NK-92 treated with Interleukin-12 subunit alpha and Interleukin-12 subunit beta, amount 100 ng/mL, for 24 hours (cell line): ENCODE measurements around the gene KLF1.
"Not testable (repeated sequence)": the region's sequence is repeated elsewhere in the genome, so short reads cannot be mapped to it uniquely, and the experiment has no call there.

Source experiments
- DNase-seq: peaks from one replicate; lab custom pipeline; 2025; lab: John Stamatoyannopoulos, UW

The KLF1 gene

DNA sequence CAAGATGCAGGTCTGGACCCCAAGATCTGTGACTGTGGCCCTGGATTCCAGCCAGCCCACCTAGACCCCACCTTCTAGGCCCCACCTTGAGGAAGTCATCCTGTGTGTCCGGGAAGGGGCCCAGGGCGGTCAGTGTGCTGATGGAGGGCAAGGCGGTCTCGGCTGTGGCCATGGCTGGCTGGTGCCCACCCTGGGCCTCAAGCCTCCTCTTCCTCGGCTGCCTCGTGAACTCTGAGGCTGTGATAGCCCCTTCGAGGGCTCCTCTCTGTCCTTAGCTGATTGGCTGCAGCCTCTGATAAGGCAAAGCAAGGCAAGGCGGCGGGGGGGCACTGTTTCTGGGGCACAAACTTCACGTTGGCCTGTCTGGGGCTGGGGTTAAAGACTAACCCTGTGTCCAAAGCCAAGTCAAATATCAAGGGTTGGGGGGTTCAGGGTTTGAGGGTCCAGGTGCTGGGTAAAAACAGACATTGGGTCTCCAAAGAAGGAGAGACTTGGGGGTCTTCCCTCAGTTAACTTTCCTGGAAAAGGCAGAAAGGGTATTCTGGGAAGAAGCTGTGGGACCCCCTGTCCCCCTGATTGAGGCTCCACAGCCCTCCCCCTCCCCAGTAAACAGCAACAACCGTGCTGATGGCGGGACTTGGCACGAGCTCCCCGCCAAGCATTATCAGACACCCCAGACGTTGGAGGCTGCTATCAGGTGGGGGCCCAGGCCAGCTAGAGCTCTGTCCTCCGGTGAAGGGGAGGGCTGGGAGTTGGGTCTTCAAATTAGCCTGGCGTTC is at the start of gene KLF1:
KLF1 (minus strand) TSS at position 233 of the 779 bp plus-strand sequence; CDS start at position 172, 61 bp downstream.
- DNase-seq = no peak

DNA sequence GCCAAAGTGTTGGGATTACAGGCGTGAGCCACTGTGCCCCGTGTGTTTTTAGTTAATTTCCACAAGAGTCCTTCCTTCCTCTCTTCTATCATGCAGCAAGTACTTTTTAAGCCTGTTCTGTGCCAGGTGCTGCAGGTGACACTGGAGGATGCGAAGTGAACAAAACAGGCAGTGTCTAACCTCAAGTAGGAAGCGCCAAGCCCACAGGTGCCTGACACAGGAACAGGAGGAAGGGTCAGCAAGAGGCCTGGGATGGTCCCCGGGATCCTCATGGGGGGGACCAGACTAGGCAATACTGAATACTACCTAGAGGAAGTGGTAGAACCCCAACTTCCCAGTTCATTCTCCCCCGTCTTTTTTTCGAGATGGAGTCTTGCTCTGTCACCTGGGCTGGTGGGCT is 49.6 kb upstream of the KLF1 start:
- no peak for DNase-seq

DNA sequence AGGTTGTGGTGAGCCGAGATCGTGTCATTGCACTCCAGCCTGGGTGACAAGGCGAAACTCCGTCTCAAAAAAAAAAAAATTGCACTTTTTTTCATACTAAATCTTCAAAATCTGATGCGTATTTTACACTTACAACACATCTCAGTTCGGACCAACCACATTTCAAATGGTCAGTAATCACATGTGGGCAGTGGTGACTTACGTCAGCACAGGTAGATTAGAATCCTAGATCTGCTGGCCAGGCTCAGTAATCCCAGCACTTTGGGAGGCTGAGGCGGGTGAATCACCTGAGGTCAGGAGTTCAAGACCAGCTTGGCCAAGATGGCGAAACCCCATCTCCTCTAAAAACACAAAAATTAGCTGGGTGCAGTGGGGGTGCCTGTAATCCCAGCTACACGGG is 48.1 kb upstream of the KLF1 start:
- no peak for DNase-seq

DNA sequence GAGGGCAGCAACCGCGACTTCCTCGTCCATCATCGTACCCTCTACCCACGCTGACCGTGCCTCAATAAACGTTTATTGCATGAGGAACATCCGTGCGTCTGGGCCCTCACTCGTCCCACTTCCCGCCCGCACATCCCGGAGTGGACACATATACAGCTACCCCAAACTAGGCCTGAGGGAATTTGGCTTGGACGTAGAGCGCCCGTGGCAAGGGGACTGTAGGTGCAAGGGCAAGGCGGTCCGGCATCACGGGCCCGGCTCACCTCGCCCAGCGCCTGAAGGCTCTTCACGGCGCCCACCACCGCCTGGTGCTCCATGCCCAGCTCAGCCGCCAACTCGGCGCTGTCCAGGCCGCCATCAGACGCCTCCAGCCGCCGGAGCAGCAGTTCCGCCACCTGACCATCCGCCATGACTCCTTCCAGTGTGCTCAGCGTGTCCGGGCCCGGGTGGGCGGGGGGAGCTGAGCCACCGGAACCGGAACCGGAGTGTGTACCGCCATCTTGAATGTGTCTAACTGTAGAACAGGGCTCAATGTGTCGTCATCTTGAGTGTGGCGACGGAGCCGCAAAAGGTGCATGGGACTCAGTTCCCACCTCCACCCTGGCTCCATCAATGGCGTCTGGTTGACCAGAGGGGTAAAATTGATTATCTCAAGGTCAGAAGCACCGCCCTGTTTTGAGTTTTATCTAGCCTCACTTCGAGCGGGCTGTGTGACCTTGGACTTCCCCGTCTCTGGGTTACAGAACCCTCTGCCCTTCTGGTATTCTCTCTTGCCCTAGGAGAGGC is 46.5 kb upstream of the KLF1 start, which contains the start of gene FARSA:
FARSA (minus strand) TSS at position 425 of the 786 bp plus-strand sequence; CDS start at position 410, 15 bp downstream.
- peak; percentile 88 for DNase-seq

DNA sequence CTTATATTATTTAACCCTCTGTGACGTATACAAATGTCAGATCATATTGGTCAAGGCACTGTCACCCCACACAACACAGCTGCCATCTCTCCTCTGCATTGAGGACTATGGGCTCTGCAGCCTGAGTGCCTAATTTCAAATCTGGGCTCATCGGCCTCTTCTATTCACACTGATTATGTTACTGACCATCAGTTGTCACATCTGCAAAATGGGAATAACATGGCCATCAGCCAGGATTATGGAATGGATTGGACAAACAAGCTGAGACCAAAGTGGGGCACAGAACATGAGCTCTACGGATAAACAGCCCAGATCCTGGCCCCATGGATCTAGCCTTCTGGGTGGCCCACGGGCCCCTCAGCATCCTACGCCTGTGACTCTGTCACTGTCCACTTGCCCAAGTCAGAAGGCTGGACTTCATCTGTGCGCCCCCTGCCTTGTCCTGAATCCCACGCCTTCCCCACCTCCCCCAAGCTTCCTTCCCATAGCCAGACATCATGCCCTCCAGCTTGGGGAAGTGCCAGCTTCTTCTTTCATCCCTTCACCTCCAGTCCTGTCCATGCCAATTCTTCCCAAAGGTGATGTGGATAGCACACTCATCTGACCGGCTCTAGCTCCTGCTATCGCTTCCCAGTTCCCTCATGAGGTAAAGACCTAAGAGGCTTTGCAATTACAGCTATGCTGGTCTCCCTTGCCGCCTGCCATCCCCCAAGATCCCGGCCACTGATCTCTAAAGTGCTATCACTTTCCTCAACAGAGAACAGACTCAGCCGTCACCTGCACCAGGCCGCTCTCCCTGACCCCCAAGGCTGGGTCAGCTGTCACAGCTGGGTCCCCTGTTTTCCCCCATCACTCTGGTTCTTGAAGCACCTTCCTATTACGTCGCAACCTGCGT is 45.6 kb upstream of the KLF1 start:
- DNase-seq = no peak

DNA sequence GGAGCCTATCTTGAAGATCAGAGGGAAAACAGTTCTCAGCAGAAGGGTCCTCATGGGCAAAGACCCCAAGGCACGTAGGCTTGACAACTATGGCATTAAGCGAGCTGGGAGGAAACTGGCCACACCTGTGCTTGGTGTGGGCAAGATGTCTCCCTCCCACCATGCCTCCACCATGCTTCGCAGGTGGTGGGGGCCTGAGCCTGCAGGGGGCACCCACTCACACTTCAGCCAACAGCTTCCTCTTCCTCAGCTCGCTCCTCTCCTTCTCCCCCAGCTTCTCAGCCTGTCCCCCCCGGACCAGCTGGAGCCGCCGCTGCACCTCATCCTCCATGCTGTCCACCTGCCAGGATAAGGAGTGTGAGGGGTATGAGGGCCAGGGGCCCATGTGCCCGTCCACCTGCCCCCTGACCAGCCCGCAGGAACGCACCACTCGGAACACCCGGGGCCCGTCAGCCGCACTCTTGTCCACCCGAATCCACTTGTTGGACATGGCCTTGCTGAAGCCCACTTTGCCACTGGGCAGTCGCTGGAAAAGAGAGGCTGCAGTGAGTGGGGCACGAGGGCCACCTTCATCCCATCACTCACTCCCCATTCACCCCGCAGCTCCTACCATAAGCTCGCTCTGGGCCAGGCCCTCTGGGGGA is 43.1 kb upstream of the KLF1 start:
- DNase-seq = no peak

DNA sequence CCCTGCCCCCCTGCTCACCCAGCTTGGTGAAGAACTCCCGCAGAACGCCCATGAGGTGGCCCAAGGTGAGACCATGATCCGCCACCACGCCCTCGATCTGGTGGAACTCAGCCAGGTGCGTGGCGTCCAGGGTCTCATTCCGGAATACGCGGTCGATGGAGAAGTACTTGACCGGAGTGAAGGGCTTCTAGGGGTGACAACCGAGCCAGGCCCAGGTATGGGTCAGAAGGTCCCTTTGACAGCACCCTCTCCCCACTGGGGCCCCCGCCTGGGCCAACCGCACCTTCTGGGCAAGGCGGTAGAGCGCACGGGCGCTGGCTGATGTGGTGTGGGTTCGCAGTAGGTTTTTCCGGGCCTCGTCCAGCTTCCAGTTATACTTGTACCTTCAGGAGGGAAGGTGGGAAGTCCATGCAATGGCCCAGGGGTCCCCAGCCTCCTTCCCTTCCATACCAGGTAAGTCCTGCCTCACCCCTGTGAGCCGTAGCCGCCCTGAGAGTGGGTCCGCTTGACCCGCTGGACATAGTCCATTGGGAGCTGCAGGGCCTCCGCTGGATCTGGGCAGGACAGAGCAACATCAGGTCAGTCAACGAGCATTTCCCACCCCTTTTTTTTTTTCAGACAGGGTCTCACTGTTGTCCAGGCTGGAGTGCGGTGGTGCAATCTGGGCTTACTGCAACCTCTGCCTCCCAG is 37.8 kb upstream of the KLF1 start:
- no peak for DNase-seq

DNA sequence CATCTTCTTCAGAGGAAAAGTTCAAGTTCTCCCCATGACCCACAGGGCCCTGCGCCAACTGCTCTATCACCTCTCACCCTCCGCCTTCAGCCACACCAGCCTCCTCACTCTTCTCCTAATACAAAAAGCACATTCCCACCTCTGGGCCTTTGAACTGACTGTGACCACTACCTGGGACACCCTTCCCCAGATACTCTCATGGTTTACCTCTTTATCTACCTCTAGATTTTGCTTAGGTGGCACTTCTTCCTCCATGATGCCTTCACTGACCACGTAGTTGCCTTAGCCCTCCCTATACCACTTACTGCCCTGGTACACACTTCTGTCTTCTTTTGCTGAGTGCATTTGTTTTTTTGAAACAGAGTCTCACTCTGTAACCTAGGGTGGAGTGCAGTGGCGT is 36.0 kb upstream of the KLF1 start:
- no peak for DNase-seq

DNA sequence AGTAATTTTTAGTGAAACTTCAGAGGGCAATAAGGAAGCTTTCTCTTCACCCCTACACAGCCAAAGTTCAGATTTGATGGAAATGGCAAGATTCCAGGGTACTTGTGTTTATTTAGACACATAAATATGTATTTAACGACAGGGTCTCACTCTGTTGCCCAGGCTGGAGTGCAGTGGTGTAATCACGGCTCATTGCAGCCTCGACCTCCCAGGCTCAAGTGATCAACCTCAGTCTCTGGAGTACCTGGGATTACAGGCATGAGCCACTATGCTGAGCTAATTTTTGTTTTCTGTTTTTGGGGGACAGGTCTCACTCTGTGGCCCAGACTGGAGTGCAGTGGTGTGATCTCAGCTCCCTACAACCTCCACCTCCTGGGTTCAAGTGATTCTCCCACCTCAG is 34.0 kb upstream of the KLF1 start:
- no peak for DNase-seq

DNA sequence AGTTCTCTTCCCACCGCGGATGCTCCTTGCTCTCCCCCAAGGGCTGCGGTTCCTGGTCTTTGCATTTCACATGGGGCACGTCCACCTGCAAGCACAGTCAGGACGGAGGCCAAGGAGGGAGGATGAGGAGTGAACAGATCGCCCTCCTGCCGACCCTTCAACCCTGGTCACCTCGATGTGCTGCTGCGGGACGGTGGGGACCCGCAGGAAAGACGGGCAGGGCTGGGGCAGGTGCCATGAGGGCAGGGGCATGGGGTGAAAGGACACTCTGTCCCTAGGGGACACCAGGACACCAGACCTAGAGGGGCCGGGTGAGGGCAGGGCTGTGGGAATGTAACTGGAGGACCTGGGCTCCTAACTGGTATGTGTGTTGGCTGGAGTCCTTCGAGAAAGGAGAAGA is 31.3 kb upstream of the KLF1 start:
- DNase-seq = no peak

DNA sequence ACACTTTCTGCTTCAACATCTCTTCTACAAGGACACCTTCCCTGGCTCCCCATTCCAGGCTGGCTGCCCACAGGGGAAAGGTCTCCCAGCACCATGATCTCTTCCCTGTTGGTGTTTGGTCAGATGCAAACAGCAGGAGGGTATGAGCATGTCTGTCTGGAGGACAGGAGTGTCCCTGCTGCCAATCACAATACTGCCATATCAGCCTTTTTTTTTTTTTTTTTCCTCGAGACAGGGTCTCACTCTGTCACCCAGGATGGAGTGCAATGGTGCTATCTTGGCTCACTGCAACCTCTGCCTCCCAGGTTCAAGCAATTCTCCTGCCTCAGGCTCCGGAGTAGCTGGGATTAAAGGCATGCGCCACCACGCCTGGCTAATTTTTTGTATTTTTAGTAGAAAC is 28.9 kb upstream of the KLF1 start:
- not testable (repeated sequence) for DNase-seq

DNA sequence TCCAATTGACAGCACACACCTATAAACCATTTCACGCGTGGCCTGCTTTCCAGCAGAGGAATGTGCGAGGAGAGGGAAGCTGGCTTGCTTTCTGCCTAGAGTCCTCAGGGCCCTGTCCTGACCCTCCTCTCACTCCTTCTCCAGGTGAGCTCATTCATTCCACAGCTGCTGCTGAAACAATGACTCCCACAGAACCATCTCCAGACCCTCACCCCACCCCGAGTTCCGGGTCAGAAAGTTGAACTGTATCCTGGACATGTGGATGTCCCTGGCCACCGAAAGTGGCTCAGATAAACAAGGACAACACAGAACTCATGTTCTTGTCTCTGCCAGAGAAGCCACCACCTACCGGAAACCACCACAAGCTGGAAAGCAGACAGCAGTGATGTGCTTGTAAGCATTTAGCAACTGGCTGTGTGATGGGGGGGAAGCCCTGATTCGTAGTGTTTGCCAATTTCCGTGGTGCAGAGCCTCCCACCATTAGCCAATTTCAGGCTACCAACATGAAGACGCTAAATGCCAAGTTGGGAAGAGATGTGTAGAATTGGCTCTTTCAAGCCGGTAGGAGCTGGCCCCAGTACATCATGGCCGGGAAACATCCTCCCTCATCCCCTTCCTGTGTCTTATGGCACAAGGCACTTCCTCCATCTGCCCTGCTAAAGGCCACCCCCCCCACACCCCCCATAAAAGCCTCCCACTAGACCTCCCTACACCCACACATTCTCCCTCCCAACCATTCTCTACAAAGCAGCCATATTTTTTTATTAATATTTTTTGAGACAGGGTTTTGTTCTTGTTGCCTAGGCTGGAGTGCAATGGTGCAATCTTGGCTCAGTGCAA is 27.1 kb upstream of the KLF1 start:
- no peak for DNase-seq

DNA sequence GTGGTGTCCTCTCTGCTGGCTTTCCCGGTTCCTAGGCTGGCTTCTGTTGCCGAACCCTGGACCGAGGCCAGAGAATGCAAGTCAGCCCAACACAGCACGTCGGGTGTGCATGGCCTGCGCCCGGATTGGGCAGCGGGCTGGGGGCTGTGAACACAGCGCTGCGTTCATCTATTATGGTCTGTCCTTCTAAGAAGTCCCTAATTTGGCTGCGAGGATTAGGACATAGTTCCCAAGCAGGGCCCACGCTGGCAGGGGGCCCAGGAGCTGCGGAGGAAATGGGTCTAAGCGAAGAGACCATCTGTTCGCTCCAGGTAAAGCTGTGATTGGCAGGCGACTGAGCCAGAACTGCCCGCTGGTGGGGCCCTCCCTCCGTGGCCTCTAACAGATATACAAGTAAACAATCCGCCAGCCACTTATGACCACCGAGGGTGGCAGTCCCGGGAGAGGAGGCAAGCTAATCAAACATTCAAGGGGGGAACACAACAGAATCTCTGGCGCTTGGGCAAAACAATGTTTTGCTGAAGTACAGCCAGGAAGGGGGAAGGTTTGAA is 26.1 kb upstream of the KLF1 start:
- DNase-seq = no peak

DNA sequence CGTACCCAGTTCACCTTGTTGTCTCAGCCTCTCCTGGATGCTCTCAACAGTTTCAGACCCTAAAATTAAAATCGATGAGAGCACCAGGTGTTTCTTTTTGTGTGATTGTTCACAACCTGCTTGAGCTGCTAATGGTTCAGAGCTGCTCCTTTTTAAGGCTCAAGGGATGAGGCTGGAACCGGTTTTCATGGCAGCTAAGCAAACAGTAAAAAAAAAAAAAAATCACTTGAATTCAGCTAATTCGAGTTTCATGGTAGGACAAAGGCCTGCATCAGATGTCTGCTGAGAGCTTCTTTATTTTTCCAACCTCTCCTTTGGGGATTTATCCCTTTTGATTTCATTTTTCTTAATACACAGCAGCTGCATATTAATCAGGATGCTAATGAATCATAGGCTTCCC is 25.6 kb upstream of the KLF1 start:
- DNase-seq = no peak

DNA sequence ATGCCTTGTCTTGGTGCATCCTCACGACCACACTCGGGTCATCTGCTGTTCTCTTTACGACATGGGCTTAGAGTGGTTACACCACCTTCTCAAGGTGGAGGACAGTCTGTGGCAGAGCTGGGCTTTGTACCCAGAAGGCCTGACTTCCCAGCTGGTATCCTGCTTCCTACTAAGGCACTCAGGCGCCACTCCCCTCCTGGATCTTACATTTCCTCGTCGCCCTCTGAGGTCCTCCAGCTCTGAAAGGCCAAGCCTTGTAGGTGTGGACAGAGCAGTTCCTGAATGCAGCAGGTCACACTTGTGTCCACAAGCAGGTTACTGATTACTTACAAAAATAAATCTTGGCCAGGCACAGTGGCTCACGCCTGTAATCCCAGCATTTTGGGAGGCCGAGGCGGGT is 20.2 kb upstream of the KLF1 start:
- no peak for DNase-seq

DNA sequence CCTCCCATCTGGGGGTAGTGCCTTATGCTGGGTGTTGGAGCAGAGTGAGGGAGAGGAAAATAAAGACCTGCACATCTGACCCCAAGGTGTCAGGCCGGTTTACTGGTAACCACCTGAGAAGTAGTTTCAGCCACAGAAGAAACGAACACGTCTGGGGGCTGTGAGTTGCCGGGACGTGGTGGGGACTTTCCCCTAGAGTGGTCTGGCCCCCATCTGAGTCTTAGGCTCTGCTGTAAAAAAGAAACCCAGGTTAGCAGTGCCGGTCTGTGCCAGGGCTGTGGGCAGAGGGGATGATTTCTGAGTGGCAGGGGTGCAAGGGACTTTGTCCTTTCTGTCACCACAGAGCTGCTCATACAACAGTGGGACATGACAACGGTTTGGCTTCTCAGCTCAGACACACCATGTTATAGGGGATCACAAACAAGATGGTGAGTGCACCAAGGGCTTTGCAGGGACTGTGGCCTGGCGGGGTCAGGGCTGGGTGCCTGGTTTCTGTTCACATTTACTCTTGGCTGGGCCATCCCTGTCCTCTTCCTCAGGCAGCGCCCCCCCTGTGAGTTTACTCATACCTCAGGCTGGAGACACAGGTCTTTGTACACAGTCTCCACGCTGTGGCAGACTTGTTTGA is 13.0 kb upstream of the KLF1 start:
- DNase-seq = peak; percentile 82

DNA sequence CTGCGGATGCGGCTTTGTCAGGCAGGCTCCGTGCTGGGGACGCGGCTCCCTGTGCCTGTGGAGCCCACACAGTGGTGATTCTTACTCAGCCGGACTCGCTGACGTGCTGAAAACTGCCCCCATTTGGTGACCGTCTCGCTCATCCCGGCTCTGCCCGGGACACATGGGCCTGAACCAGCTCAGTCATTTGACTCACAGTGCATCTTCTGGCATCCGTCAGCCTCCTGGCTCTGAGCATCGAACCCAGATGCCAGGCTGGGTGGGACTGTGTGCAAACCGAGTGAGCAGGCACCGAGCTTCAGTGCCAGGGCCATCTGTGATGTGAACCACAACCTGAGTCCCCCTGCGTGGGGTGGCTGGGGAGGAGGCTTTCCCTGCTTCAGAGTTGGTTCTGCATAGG is 9.5 kb upstream of the KLF1 start:
- no peak for DNase-seq

DNA sequence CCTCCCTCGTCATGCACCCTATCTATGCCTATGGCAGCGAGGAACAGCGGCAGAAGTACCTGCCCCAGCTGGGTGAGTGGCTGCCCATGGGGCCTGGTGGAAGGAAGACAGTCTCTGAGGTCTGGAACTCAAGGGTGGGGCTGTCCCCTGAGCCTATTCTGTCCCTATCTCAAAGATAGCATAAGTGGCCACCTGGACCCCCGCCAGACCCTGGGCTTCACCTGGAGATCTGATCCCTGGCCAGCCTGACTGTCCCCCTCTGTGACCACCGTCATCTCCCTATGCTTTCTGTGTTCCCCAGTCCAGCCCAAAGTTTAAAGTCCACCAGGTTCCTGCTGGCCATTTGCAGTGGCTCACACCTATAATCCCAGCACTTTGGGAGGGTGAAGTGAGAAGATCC is 6.6 kb upstream of the KLF1 start:
- DNase-seq = no peak

DNA sequence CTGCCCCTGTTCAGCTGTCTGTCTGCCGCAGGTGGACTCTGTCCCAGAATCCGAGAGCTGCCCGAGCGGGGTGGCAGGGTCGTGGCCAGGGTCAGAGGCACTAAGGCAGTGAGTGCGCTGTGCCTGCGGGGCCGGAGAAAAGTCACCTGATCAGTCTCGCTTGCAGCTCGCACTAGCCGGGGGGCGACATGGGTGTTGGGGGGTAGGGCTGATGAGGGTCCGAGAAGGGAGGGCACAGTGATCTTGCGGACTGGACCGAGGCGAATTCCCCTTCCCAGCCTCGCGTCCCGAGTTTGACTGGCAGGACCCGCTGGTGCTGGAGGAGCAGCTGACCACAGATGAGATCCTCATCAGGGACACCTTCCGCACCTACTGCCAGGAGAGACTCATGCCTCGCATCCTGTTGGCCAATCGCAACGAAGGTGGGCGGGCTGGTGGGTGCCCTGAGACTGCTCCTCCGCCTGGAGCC is 4.6 kb upstream of the KLF1 start:
- DNase-seq = no peak
